ENCODE results near the gene KIAA1549.

DNA sequence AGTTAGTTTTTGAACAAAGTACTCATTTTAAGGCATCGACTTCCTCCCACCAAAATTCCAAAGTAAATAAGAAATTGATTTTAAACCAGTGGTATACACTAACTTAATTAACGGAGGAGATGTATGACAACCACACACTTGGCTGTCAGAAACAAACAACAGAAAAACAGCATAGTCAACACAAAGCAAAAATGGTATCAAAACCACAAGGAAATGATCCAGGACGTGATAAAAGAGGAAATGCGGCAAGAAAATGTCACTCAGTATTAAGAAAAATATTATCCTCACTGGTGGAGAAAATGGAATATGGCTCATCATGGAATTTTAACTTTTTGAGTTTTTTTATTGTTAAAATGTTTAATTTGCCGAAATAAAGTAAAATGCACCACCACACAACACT is 17.5 kb downstream of the KIAA1549 start:
- no peak for TF ChIP-seq SMC3 (IDR thresholded peaks at IDR 0.05)
- TF ChIP-seq KDM1A (IDR thresholded peaks at IDR 0.05; ENCODE audit: low read depth): no peak
- TF ChIP-seq CTCF (IDR thresholded peaks at IDR 0.05): no peak
- no peak for TF ChIP-seq MAFK (IDR thresholded peaks at IDR 0.05; ENCODE audit: partially characterized antibody)
- no peak for TF ChIP-seq JUN (IDR thresholded peaks at IDR 0.05)
